GM18517 (cell line): ENCODE results near the gene BAZ2B.

Experiments
- ATAC-seq: cut with Tn5 transposase; IDR thresholded peaks from one replicate; pipeline ENCODE4 v1.9.1; 2021; ENCODE audit warnings: mild to moderate bottlenecking, moderate library complexity; ENCODE audit not compliant: unreplicated experiment

The BAZ2B gene

DNA sequence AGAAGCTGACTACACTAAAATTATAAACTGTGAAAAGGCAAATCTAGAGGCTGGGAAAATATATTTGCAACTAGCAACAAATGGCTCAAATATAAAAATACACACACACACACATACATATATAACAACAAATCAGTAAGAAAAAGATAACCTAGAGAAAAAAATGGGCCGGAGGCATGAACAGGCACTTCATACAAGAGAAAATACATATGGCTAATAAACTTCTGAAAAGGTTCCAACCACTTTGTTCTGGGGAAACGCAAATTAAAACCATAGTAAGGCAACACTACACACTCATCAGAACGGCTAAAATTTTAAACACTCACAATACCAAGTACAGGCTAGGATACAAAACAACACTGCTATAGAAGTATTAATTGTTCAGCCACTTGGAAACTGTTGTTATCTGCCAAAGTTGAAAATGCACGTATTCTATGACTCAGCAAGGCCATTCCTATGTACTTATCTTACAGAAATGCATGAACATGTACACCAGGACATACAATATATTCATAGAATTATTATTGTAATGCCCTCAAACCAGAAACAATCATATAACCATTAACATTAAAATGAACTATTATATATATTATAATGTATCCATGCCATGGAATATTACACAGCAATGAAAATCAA lies 345.5 kb downstream of the BAZ2B start:
- ATAC-seq = no peak
